ENCODE data around the gene NAA25.

NAA25 gene

DNA sequence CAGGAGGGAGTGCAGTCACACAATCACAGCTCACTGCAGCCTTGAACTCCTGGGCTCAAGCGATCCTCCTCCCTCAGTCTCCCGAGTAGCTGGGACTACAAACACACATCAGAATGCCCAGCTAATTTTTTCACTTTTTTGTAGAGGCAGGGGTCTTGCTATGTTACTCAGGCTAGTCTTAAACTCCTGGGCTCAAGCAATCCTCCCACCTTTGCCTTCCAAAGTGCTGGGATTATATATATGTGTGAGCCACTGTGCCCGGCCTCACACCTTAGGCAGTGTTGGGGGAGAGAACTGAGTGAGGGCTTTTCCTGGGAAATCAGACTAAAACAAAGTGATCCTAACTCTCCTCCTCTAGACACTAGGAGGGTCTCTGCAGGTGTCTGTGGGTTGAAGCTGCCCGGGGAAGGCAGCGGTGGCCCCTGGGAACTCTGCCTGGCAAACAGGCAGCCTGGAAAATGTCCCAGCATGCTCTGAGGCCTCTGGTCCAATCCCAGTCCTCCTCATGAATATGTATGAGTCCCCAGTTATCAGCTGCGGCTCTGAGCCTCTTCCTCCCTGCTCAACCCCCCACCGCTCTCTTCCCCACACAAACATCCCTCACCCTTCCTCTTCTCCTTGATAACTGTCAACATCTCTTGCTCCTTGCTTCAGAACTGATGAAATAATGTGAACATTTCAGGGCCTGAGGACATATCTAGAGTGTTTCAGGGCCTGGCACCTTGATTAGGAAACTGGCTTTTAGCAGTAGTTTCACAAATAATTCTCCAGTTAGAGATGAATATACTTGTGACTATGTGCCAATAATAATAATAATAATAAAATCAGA is 7.9 kb upstream of the NAA25 start:
- no peaks in the 10 kb centered on the region for H4K20me1 ChIP-seq (ENCODE audit: insufficient read depth, low read length)
- no peaks in the 10 kb centered on the region for H3K9me3 ChIP-seq (ENCODE audit: insufficient read depth, low read length, severe bottlenecking)
- peak overlapping the region; percentile 75 for H2AFZ ChIP-seq (ENCODE audit: low read depth, low read length)
- peak overlapping the region; percentile 50 for H3K9ac ChIP-seq (ENCODE audit: low read depth, low read length)
- no peaks in the 10 kb centered on the region for H3K36me3 ChIP-seq (ENCODE audit: insufficient read depth, low read length)
- H3K27me3 ChIP-seq (ENCODE audit: insufficient read depth, low read length, poor library complexity), result no peaks in the 10 kb centered on the region
- TF ChIP-seq, protein P1, sequence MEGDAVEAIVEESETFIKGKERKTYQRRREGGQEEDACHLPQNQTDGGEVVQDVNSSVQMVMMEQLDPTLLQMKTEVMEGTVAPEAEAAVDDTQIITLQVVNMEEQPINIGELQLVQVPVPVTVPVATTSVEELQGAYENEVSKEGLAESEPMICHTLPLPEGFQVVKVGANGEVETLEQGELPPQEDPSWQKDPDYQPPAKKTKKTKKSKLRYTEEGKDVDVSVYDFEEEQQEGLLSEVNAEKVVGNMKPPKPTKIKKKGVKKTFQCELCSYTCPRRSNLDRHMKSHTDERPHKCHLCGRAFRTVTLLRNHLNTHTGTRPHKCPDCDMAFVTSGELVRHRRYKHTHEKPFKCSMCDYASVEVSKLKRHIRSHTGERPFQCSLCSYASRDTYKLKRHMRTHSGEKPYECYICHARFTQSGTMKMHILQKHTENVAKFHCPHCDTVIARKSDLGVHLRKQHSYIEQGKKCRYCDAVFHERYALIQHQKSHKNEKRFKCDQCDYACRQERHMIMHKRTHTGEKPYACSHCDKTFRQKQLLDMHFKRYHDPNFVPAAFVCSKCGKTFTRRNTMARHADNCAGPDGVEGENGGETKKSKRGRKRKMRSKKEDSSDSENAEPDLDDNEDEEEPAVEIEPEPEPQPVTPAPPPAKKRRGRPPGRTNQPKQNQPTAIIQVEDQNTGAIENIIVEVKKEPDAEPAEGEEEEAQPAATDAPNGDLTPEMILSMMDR (IDR thresholded peaks at IDR 0.05; ENCODE audit: borderline replicate concordance, extremely low read depth, low read length, poor library complexity, severe bottlenecking), result no peak
- no peak for TF ChIP-seq EZH2 (IDR thresholded peaks at IDR 0.05; ENCODE audit: borderline replicate concordance, low read depth, low read length, severe bottlenecking)
- H3K27ac ChIP-seq (ENCODE audit: low read length), result peak overlapping the region; percentile 77
- H3K4me1 ChIP-seq (ENCODE audit: insufficient read depth, low read length), result peaks cover 17% of the 10 kb centered on the region
- DNase-seq (peak; percentile 84), ATAC-seq (ENCODE audit: insufficient read depth, low read depth) (peak; percentile 100)
- peak overlapping the region in 1 of 2 experiments; percentile 39; a peak in 2 of 4 replicates for H3K4me3 ChIP-seq (ENCODE audit: low read depth in 1 of 2, low read length in 2 of 2)
- H3K4me2 ChIP-seq (ENCODE audit: insufficient read depth, low read length), result peak overlapping the region; percentile 58
- H3K79me2 ChIP-seq (ENCODE audit: insufficient read depth, low read length), result no peaks in the 10 kb centered on the region

DNA sequence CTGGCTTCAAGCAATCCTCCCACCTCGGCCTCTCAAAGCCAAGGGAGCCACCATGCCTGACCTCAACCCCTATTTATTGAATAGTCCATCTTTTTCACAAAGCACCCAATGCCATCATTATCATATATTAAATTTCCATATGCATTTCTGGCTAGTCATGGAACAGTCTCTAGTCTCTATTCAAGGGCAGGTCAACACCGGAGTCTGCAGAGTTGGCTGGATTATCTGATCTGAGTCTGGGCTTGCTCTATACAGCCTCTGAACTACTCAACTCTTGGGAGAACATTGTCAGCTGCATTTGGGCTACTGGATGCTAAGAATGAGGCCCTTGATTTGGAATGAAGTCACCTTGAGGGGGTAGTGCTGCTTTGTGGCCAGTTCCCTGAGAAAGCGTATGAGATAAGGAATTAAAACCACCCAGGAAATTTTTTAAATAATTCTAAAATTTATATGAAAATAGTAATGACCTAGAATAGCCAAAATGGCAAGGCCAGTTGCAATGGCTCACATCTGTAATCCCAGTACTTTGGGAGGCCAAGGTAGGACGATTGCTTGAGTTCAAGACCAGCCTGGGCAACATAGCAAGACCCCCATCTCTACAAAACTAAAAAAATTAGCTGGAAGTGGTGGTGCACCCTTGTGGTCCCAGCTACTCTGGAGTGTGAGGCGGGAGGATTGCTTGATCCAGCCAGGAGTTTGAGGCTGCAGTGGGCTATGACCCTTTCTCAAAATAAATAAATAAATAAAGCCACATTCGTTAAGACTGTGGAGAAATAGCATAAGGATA is 6.9 kb upstream of the NAA25 start:
- Histone ChIP-seq H3K27me3 (ENCODE audit: insufficient read depth, low read length, poor library complexity) (no peaks in the 10 kb centered on the region), H2AFZ (ENCODE audit: low read depth, low read length) (no peak overlapping the region), H3K9ac (ENCODE audit: low read depth, low read length) (no peak overlapping the region), H3K27ac (ENCODE audit: low read length) (peak overlapping the region; percentile 77), H4K20me1 (ENCODE audit: insufficient read depth, low read length) (no peaks in the 10 kb centered on the region), H3K9me3 (ENCODE audit: insufficient read depth, low read length, severe bottlenecking) (no peaks in the 10 kb centered on the region), H3K4me1 (ENCODE audit: insufficient read depth, low read length) (peaks cover 17% of the 10 kb centered on the region), H3K4me3 (ENCODE audit: low read depth in 1 of 2, low read length in 2 of 2) (no peak overlapping the region), H3K36me3 (ENCODE audit: insufficient read depth, low read length) (no peaks in the 10 kb centered on the region), H3K4me2 (ENCODE audit: insufficient read depth, low read length) (0 out of 2 replicates have a peak overlapping the region, but pooled peaks have one; percentile 58), H3K79me2 (ENCODE audit: insufficient read depth, low read length) (no peaks in the 10 kb centered on the region)
- TF ChIP-seq, protein P1 (IDR thresholded peaks at IDR 0.05; ENCODE audit: borderline replicate concordance, extremely low read depth, low read length, poor library complexity, severe bottlenecking), result no peak
- TF ChIP-seq EZH2 (IDR thresholded peaks at IDR 0.05; ENCODE audit: borderline replicate concordance, low read depth, low read length, severe bottlenecking), result no peak
- DNase-seq (no peak), ATAC-seq (ENCODE audit: insufficient read depth, low read depth) (no peak)

DNA sequence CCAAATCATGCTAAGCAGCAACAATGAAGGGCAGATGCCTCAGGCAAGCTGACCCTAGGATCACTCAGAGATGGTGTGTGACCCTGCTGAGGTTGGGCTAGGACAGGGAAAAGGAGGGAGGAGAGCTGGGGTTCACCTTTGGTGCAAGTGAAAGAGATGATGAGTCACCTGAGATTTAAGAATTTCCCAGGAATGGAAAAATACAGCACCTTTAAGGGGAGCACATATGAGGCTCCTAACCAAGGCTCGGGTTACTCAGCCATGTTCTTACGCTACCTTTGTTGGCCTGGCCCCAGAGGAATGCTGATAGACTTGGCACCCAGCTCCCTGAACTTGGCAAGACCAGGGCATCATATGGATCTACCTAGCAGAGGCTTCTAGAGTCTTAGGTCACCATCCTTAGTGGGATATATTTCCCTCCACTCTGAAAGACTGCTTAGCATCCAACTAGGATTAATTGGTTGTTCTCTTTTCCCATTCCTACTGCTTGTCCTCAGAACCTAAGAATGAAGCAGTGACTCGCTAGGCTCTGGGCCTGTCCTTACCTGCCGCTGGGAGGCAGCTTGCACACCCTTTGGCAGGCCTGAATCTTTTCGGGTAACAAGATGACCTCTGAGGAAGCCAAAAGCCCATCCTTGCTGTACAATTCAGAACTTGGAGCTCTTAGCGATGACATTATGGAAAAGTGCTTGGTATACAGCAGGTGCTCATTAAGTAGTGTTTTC is 4.0 kb upstream of the NAA25 start:
- Histone ChIP-seq H2AFZ (ENCODE audit: low read depth, low read length) (no peak overlapping the region), H3K4me1 (ENCODE audit: insufficient read depth, low read length) (peaks cover 26% of the 10 kb centered on the region), H4K20me1 (ENCODE audit: insufficient read depth, low read length) (peaks cover 5% of the 10 kb centered on the region), H3K79me2 (ENCODE audit: insufficient read depth, low read length) (peaks cover 15% of the 10 kb centered on the region), H3K9ac (ENCODE audit: low read depth, low read length) (no peak overlapping the region), H3K27ac (ENCODE audit: low read length) (no peak overlapping the region), H3K36me3 (ENCODE audit: insufficient read depth, low read length) (no peaks in the 10 kb centered on the region; the same call in 1 of the 2 replicates), H3K9me3 (ENCODE audit: insufficient read depth, low read length, severe bottlenecking) (no peaks in the 10 kb centered on the region), H3K4me3 (ENCODE audit: low read depth in 1 of 2, low read length in 2 of 2) (no peak overlapping the region), H3K4me2 (ENCODE audit: insufficient read depth, low read length) (no peak overlapping the region), H3K27me3 (ENCODE audit: insufficient read depth, low read length, poor library complexity) (no peaks in the 10 kb centered on the region)
- no peak for TF ChIP-seq EZH2 (IDR thresholded peaks at IDR 0.05; ENCODE audit: borderline replicate concordance, low read depth, low read length, severe bottlenecking)
- TF ChIP-seq, protein P1 (IDR thresholded peaks at IDR 0.05; ENCODE audit: borderline replicate concordance, extremely low read depth, low read length, poor library complexity, severe bottlenecking), result no peak
- DNase-seq (no peak), ATAC-seq (ENCODE audit: insufficient read depth, low read depth) (no peak)

All from DND-41 (cell line).